Mesodermal cell (in vitro differentiated cells): Measurements from ENCODE around the gene AUTS2.
"Not testable (repeated sequence)": the region's sequence is repeated elsewhere in the genome, so short reads cannot be mapped to it uniquely, and the experiment has no call there.

ENCODE experiments used
- H3K27ac ChIP-seq: 2 replicates; pipeline ENCODE4 v1.7.0; 2013; ENCODE audit warnings: mild to moderate bottlenecking, low read depth, low read length, moderate library complexity; ENCODE audit not compliant: severe bottlenecking
- H3K36me3 ChIP-seq: 2 replicates; pipeline ENCODE4 v1.7.1; 2013; ENCODE audit warnings: mild to moderate bottlenecking, low read length, moderate library complexity; ENCODE audit not compliant: control insufficient read depth, insufficient read depth
- H3K4me1 ChIP-seq: one replicate; pipeline ENCODE4 v1.7.1; 2013; ENCODE audit warnings: mild to moderate bottlenecking, low read length; ENCODE audit not compliant: insufficient read depth, control insufficient read depth, poor library complexity, severe bottlenecking
- H3K4me3 ChIP-seq: 2 replicates; pipeline ENCODE4 v1.7.0; 2013; ENCODE audit warnings: low read length, control low read depth, mild to moderate bottlenecking; ENCODE audit not compliant: insufficient read depth, poor library complexity, severe bottlenecking; ENCODE audit errors: extremely low read depth
- H3K9me3 ChIP-seq: 2 replicates; pipeline ENCODE4 v1.7.1; 2013; ENCODE audit warnings: mild to moderate bottlenecking, low read length, moderate library complexity; ENCODE audit not compliant: control insufficient read depth
- WGBS, 2 experiments: methylation state at CpG; one replicate each; pipeline ENCODE4 v1.1.5; 2013; ENCODE audit warnings: missing lambda C conversion rate in 2 of 2; ENCODE audit not compliant: insufficient coverage in 2 of 2; 5-methylcytosine and 5-hydroxymethylcytosine counted together

The AUTS2 gene

DNA sequence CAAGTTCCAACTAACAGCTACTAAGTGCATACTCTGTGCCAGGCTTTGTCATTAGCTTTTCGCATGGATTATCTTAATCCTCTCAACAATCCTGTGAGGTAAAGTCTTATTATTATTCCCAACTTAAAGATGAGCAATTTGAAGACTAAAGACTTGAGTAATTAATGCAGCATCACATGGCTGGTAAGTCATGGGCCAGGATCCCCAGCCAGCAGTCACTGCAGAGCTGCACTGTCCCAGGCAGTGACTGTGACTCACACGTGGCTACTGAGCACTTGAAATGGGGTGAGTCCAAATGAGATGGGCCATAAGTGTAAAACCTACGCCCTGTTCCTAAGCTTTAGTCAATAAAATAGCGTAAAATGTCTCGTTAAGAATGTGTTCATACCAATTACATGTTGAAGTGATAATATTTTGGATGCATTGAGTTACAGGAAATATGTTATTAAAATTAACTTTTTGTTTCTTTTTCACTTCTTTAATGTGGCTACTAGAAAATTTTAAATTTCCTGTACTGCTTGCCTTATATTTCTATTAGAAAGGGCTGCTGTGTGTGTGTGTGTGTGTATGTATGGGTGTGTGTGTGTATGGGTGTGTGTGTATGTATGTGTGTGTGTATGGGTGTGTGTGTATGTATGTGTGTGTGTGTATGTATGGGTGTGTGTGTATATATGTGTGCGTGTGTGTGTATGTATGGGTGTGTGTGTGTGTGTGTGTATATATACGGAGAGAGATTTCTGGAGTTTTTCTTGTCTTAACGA is 756.3 kb downstream of the AUTS2 start:
- 29 to 95% methylated on average over 1 to 7 of the region's 8 CpGs for WGBS, 2 experiments
- peaks cover 4% of the 10 kb centered on the region for H3K4me1 ChIP-seq
- no peaks in the 10 kb centered on the region for H3K36me3 ChIP-seq
- no peaks in the 10 kb centered on the region for H3K9me3 ChIP-seq
- H3K27ac ChIP-seq, result no peak overlapping the region
- H3K4me3 ChIP-seq, result no peak overlapping the region

DNA sequence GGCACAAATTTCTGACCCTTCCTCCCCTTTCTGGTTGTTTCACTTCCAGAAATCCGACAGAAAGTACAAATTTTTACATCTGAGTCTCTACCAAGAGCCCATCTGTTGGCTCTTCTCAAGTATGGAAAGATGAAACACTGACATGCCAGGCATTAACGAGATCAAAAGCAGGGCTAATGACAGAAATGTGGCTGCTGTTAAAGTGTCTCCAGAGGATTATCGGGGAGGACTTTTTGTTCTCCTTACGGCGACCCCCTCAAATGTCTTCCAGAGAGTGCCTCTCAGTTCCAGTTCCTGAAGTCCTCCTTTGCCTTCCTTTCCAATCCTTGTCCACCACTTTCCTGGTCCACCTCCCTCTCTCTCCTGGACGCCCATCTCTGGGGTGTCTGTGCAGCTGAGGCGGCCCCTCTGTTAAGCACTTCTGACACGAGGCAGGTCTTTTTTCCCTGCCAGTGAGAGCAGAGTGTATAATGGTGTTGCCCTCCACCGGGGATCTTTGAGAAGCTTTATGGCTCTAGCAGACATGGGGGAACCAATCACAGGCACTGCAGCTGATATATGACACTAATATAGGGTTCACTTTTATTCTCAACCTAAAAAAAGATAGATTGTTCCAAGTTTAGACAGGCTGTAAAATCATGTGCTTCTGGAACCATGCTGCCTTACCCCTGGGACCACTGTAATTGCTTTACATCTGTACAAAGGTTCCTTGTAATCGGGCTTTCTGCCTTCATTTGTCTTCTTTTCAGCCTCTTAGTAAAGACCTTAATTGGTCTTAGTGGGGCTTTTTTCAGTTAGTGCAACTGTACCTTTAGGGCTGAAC is 757.1 kb downstream of the AUTS2 start:
- no peak overlapping the region for H3K4me3 ChIP-seq
- H3K27ac ChIP-seq, result no peak overlapping the region
- peaks cover 4% of the 10 kb centered on the region for H3K4me1 ChIP-seq
- 75 to 90% methylated on average over 5 to 6 of the region's 10 CpGs for WGBS, 2 experiments
- H3K9me3 ChIP-seq, result no peaks in the 10 kb centered on the region
- H3K36me3 ChIP-seq, result no peaks in the 10 kb centered on the region

DNA sequence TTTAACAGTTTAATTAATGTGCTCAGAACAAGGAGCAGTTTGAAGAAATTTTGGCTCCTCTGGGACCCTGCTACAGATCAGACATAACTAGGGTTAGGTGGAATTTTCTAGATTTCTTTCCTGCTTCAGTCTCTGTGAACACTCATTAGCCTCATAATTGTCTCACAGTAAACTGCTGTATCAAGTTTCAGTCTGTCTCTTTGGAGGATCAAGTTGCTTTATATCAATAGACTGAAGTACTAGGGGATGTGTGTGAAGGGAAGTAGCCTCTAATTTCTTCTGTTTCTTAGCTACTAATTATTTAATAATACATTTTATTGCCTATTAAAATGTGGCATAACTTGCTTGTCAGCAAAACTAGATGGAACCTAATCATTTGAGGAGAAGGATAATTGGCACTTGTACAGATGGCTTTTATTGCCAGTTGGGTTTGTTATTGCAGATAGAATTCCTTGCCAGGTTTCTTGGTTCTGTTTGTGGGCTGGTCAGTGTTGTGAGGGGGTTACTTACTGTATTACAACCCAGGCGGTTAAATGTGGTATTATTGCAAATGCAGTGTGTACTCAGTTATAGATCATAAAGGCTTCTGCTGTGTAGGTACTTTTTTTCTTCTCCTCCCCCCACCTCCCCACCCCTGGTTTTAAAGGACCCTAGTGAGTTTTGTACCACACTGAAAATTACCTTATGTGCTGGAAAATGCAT is 758.0 kb downstream of the AUTS2 start:
- no CpG with 5 or more reads among the region's 1 CpG for whole genome bisulfite sequencing, 2 experiments
- H3K4me3 ChIP-seq, result no peak overlapping the region
- H3K9me3 ChIP-seq, result no peaks in the 10 kb centered on the region
- peaks cover 4% of the 10 kb centered on the region for H3K4me1 ChIP-seq
- H3K27ac ChIP-seq, result no peak overlapping the region
- no peaks in the 10 kb centered on the region for H3K36me3 ChIP-seq

DNA sequence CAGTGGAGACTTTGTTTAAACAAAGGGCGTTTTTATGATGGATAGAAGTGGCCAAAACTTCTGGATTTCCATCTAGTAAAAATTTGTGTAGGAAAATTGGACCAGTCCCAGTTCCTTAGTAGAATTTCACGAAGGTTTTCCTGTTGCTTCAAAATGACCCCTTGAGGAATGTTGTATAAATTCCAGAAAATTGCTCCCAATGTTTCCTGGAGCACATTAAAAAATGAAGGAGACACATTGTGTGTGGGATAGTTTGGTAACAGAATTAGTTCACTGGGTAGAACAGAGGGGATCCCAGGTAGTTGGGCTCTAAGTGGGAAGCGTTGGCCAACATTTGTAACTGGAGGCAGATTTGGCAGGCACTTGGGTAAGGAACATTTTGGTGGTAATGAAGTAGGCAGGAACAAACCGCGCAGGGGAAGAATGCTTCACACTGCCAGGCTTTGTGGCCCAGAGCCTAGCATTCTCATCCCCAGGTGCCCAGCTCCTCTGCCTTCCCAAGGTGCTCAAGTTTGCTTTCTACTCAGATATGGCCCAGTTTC is 758.6 kb downstream of the AUTS2 start:
- Histone ChIP-seq H3K9me3 (no peaks in the 10 kb centered on the region), H3K4me1 (peaks cover 4% of the 10 kb centered on the region), H3K27ac (no peak overlapping the region), H3K4me3 (no peak overlapping the region), H3K36me3 (no peaks in the 10 kb centered on the region)
- whole genome bisulfite sequencing, 2 experiments, result 93 to 96% methylated on average over 3 to 5 of the region's 5 CpGs

DNA sequence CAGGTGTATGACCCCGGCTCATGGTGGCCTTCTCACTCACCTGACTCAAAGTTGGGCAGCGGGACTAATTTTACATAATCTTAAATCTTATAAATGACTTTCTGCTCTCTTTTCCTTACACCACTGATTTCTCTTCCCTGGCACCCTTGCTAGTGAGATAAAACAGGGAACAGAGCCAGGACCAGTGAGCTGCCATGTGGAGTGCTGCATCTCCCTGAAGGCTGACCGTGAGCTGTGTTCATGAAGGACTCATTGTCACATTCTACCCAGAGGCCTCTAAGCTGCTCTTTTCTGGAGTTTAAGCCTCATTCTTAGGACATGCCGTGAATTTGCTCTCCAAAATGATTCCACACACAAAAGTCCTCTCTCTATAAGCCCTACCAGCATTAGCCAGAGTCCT is 762.3 kb downstream of the AUTS2 start:
- Histone ChIP-seq H3K4me1 (no peaks in the 10 kb centered on the region), H3K4me3 (no peak overlapping the region), H3K9me3 (no peaks in the 10 kb centered on the region), H3K27ac (no peak overlapping the region), H3K36me3 (no peaks in the 10 kb centered on the region)
- 84 to 96% methylated on average over 4 of the region's 4 CpGs for WGBS, 2 experiments

DNA sequence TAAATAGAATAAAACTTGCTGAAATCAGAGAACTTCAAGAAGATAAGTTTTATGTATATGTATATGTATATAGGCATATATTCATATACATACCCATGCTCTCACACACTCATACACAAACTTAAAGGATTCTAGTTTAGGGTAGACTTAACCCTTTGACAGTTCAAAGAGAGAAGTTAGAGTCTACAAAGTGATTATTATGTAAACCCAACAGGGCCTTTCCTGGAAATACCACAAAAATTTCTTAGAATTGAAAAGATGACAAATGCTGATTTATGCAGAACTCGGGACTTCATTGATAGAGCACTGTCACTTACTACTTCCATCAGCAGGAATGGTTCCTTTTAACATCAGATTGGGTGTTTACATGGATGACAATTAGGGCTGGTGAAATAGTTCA is 763.5 kb downstream of the AUTS2 start:
- Histone ChIP-seq H3K27ac (no peak overlapping the region), H3K36me3 (no peaks in the 10 kb centered on the region), H3K4me1 (no peaks in the 10 kb centered on the region), H3K9me3 (no peaks in the 10 kb centered on the region), H3K4me3 (no peak overlapping the region)
- WGBS, 2 experiments, result 80% methylated on average over 1 of the region's 1 CpG; no CpG with 5 or more reads in 1 of the 2 experiments

DNA sequence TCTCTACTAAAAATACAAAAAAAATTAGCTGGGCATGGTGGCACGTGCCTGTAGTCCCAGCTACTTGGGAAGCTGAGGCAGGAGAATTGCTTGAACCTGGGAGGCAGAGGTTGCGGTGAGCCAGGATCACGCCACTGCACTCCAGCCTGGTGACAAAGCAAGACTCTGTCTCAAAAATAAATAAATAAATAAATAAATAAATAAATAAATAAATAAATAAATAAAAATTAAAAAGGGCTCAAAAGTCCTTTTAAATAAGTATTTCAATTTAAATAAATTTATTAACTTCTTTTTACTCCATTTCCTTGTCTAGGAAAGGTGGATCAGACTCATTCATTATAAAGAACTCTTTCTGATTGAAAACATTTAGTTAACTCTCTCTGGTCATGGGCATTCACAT is 766.1 kb downstream of the AUTS2 start:
- H3K4me1 ChIP-seq, H3K4me3 ChIP-seq, H3K36me3 ChIP-seq, H3K9me3 ChIP-seq, H3K27ac ChIP-seq: not testable (repeated sequence)
- 80% methylated on average over 1 of the region's 3 CpGs; no CpG with 5 or more reads in 1 of the 2 experiments for WGBS, 2 experiments

DNA sequence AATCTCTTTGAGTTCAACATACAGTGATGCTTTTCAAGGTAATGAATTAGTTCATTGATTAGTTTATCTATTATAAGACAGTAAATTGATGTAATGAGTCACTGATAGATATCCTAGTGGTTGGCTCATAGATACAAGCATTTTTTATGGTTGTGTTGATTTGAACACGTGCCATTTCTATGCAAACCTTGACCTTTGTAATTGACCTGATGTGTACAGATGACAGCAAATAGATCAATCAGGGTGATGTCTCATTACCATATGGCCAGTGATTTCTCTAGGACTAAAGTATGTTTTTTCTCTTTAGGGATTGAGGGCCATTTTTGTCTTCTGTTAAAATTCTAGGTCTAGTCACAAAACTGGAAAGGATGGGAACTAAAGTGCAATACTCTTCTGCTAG is 773.4 kb downstream of the AUTS2 start:
- H3K9me3 ChIP-seq, result no peaks in the 10 kb centered on the region
- H3K4me1 ChIP-seq, result no peaks in the 10 kb centered on the region
- H3K4me3 ChIP-seq, result no peak overlapping the region
- WGBS, 2 experiments, result 93% methylated on average over 1 of the region's 1 CpG; no CpG with 5 or more reads in 1 of the 2 experiments
- no peak overlapping the region for H3K27ac ChIP-seq
- no peaks in the 10 kb centered on the region for H3K36me3 ChIP-seq

DNA sequence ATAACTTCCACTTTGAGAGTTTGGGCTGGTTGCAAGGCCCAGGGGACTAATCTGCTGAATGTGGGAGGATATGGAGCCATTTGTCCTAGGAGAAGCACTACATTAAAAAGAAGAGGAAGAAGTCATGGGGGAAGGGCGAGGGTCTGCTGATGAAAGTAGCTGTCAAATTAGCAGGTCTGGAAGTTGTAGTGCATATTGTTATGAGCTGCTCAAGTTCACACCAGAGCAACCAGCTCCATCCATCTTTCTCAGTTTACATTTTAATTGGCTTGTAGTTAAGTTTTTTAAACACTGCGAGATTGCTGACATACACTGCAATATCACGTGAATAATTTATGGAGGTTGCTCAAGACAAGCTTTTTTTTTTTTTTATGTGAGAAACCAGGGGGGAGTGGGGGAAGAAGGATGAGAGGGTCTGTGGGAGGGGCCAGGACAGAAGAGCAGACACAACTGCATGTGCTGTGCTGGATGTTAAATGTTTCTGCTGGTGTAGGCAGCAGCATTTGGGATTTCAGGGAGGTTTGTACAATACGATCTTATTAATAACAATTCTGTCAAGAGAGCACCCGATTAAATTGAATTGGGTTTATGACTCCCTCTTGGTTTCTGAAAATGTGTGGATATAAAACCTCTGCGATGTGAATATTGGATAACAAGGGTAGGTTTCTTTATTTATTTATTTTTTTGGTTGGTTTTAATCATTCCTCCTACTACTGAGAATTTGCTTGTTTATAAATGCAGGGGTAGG is 774.7 kb downstream of the AUTS2 start:
- 84 to 96% methylated on average over 3 to 4 of the region's 6 CpGs for whole genome bisulfite sequencing, 2 experiments
- no peaks in the 10 kb centered on the region for H3K4me1 ChIP-seq

More for the DNA sequence above, 774.7 kb downstream of the AUTS2 start:
- Histone ChIP-seq H3K36me3 (no peaks in the 10 kb centered on the region), H3K27ac (no peak overlapping the region), H3K4me3 (no peak overlapping the region), H3K9me3 (no peaks in the 10 kb centered on the region)
